IMR-90 (cell line): ENCODE measurements around the gene TIMM50.

Experiments
- BHLHE40 ChIP-seq: fragments of 150-350 bp; IDR thresholded peaks from 2 replicates; pipeline ENCODE4 v1.6.1; 2016; ENCODE audit warnings: mild to moderate bottlenecking, low read depth, low read length
- FOS ChIP-seq: fragments of 150-350 bp; IDR thresholded peaks from 2 replicates; pipeline ENCODE4 v1.6.1; 2016; ENCODE audit warnings: low read depth, low read length
- MAFK ChIP-seq: IDR thresholded peaks from 2 replicates; pipeline ENCODE4 v1.6.1; 2012; ENCODE audit warnings: low read depth, low read length, improper control_type of control experiment
- MAZ ChIP-seq: IDR thresholded peaks from 2 replicates; pipeline ENCODE4 v1.6.1; 2012; ENCODE audit warnings: low read depth, mild to moderate bottlenecking, low read length, improper control_type of control experiment, moderate library complexity, borderline replicate concordance
- NFE2L2 ChIP-seq: fragments of 150-350 bp; IDR thresholded peaks from 2 replicates; pipeline ENCODE4 v1.6.1; 2016; ENCODE audit warnings: low read depth, mild to moderate bottlenecking, low read length
- POLR2A ChIP-seq: IDR thresholded peaks from 2 replicates; pipeline ENCODE4 v1.6.1; 2012; ENCODE audit warnings: mild to moderate bottlenecking, low read depth, low read length
- RAD21 ChIP-seq: IDR thresholded peaks from 2 replicates; pipeline ENCODE4 v1.6.1; 2012; ENCODE audit warnings: low read length, improper control_type of control experiment
- RFX5 ChIP-seq: IDR thresholded peaks from 2 replicates; pipeline ENCODE4 v1.8.0; 2012; ENCODE audit warnings: low read depth, mild to moderate bottlenecking, low read length, moderate library complexity
- SMC3 ChIP-seq: fragments of 150-350 bp; IDR thresholded peaks from 2 replicates; pipeline ENCODE4 v1.6.1; 2016; ENCODE audit warnings: low read depth, mild to moderate bottlenecking, antibody characterized with exemption, low read length, moderate library complexity
- USF2 ChIP-seq: fragments of 150-350 bp; IDR thresholded peaks from 2 replicates; pipeline ENCODE4 v1.6.1; 2017; ENCODE audit warnings: mild to moderate bottlenecking, antibody characterized with exemption, low read length, low read depth
- TF ChIP-seq, protein P1 (sequence below): conservative IDR thresholded peaks from 2 replicates; pipeline ENCODE4 v1.5.1; 2012; ENCODE audit warnings: mild to moderate bottlenecking, low read depth, low read length, improper control_type of control experiment
- TF ChIP-seq, protein P2 (sequence below): fragments of 150-350 bp; IDR thresholded peaks from 2 replicates; pipeline ENCODE4 v1.6.1; 2016; ENCODE audit warnings: low read depth, mild to moderate bottlenecking, low read length, moderate library complexity, borderline replicate concordance

DNA sequence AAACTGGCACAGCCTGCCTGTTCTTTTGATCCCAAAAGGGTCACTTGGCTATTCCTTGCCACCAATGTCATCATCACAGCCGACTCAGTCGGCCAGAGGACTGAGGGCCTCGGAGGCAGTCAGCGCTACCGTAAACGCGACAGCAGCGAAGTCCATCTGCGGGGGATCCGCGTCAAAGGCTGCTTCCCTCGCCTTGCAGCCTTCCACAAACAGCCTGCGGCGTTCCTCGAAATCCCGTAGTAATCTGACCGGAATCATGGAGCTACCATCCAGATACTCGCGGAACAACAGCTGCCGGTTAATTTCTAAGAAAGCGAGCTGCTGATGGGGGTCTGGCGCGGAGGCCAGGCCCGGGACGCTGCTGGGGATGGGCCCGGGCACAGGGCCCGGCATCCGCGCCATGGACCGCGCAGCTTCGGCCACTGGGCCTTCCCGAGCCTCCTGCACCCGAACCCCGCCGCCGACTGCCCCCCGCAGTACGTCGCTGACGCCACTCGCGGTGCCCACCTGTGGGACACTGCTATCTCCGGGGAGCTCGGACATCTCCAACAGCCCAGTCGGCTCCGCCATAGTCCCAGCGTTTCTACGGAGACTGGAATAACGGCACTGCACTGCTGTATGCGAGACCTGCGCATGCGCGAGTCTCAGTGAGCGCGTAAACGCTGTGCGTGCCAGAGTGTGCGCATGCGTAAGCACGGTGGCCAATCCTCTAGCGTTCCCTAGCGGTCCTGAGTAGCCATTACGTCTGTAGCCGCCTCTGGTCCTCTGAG lies 51.8 kb downstream of the TIMM50 start, which contains the start of gene EID2B:
- peak; percentile 30 for TF ChIP-seq POLR2A
- TF ChIP-seq, protein P1, sequence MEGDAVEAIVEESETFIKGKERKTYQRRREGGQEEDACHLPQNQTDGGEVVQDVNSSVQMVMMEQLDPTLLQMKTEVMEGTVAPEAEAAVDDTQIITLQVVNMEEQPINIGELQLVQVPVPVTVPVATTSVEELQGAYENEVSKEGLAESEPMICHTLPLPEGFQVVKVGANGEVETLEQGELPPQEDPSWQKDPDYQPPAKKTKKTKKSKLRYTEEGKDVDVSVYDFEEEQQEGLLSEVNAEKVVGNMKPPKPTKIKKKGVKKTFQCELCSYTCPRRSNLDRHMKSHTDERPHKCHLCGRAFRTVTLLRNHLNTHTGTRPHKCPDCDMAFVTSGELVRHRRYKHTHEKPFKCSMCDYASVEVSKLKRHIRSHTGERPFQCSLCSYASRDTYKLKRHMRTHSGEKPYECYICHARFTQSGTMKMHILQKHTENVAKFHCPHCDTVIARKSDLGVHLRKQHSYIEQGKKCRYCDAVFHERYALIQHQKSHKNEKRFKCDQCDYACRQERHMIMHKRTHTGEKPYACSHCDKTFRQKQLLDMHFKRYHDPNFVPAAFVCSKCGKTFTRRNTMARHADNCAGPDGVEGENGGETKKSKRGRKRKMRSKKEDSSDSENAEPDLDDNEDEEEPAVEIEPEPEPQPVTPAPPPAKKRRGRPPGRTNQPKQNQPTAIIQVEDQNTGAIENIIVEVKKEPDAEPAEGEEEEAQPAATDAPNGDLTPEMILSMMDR: peak; percentile 99
- no peak; the same call in 1 of the 2 replicates for TF ChIP-seq MAZ
- TF ChIP-seq FOS: no peak
- TF ChIP-seq, protein P2, sequence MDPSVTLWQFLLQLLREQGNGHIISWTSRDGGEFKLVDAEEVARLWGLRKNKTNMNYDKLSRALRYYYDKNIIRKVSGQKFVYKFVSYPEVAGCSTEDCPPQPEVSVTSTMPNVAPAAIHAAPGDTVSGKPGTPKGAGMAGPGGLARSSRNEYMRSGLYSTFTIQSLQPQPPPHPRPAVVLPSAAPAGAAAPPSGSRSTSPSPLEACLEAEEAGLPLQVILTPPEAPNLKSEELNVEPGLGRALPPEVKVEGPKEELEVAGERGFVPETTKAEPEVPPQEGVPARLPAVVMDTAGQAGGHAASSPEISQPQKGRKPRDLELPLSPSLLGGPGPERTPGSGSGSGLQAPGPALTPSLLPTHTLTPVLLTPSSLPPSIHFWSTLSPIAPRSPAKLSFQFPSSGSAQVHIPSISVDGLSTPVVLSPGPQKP: no peak
- TF ChIP-seq RAD21: peak; percentile 100
- no peak for TF ChIP-seq MAFK
- no peak for TF ChIP-seq USF2
- peak; percentile 65 for TF ChIP-seq SMC3
- TF ChIP-seq NFE2L2: no peak
- TF ChIP-seq BHLHE40: no peak
- no peak for TF ChIP-seq RFX5
